Measurements from ENCODE around the gene IL20RB.
"Not testable (repeated sequence)": the region's sequence is repeated elsewhere in the genome, so short reads cannot be mapped to it uniquely, and the experiment has no call there.

Gene IL20RB

GRCh38 chr3:136984837-136985236 is 27.1 kb downstream of the IL20RB start:
- H3K9me3 ChIP-seq (ENCODE audit: control insufficient read depth, insufficient read depth, low read length): no peaks in the 10 kb centered on the region
- H3K36me3 ChIP-seq (ENCODE audit: insufficient read depth, low read length): peaks cover 7% of the 10 kb centered on the region
- H3K4me1 ChIP-seq (ENCODE audit: insufficient read depth, low read length): no peaks in the 10 kb centered on the region
- no peak overlapping the region for H3K9ac ChIP-seq (ENCODE audit: low read depth, low read length)

- H3K9me3 ChIP-seq (ENCODE audit: control insufficient read depth, insufficient read depth, low read length); H3K9ac ChIP-seq (ENCODE audit: low read depth, low read length); H3K36me3 ChIP-seq (ENCODE audit: insufficient read depth, low read length); H3K4me1 ChIP-seq (ENCODE audit: insufficient read depth, low read length): not testable (repeated sequence)
Observed at GRCh38 chr3:136987398-136987980, 29.7 kb downstream of the IL20RB start.

GRCh38 chr3:136988651-136989050 is 30.9 kb downstream of the IL20RB start:
- Histone ChIP-seq H3K36me3 (ENCODE audit: insufficient read depth, low read length) (peaks cover 5% of the 10 kb centered on the region; the same call in 1 of the 2 replicates), H3K4me1 (ENCODE audit: insufficient read depth, low read length) (no peaks in the 10 kb centered on the region), H3K9ac (ENCODE audit: low read depth, low read length) (no peak overlapping the region), H3K9me3 (ENCODE audit: control insufficient read depth, insufficient read depth, low read length) (no peaks in the 10 kb centered on the region)

GRCh38 chr3:136989781-136990524 is 32.2 kb downstream of the IL20RB start:
- Histone ChIP-seq H3K9me3 (ENCODE audit: control insufficient read depth, insufficient read depth, low read length) (no peaks in the 10 kb centered on the region), H3K9ac (ENCODE audit: low read depth, low read length) (no peak overlapping the region), H3K4me1 (ENCODE audit: insufficient read depth, low read length) (no peaks in the 10 kb centered on the region), H3K36me3 (ENCODE audit: insufficient read depth, low read length) (no peaks in the 10 kb centered on the region; the same call in 1 of the 2 replicates)

- Histone ChIP-seq H3K9me3 (ENCODE audit: control insufficient read depth, insufficient read depth, low read length) (no peaks in the 10 kb centered on the region), H3K36me3 (ENCODE audit: insufficient read depth, low read length) (no peaks in the 10 kb centered on the region; the same call in 1 of the 2 replicates), H3K4me1 (ENCODE audit: insufficient read depth, low read length) (no peaks in the 10 kb centered on the region), H3K9ac (ENCODE audit: low read depth, low read length) (no peak overlapping the region)
Observed at GRCh38 chr3:136990826-136991225, 33.0 kb downstream of the IL20RB start.

- H3K9ac ChIP-seq (ENCODE audit: low read depth, low read length): no peak overlapping the region
- H3K4me1 ChIP-seq (ENCODE audit: insufficient read depth, low read length): no peaks in the 10 kb centered on the region
- no peaks in the 10 kb centered on the region; the same call in 1 of the 2 replicates for H3K36me3 ChIP-seq (ENCODE audit: insufficient read depth, low read length)
- H3K9me3 ChIP-seq (ENCODE audit: control insufficient read depth, insufficient read depth, low read length): no peaks in the 10 kb centered on the region
Observed at GRCh38 chr3:136992115-136992514, 34.3 kb downstream of the IL20RB start.

- Histone ChIP-seq H3K9ac (ENCODE audit: low read depth, low read length) (no peak overlapping the region), H3K4me1 (ENCODE audit: insufficient read depth, low read length) (no peaks in the 10 kb centered on the region), H3K9me3 (ENCODE audit: control insufficient read depth, insufficient read depth, low read length) (no peaks in the 10 kb centered on the region), H3K36me3 (ENCODE audit: insufficient read depth, low read length) (no peaks in the 10 kb centered on the region)
Observed at GRCh38 chr3:136994772-136995516, 37.2 kb downstream of the IL20RB start.

GRCh38 chr3:136995652-136996051 is 37.9 kb downstream of the IL20RB start:
- H3K9ac ChIP-seq (ENCODE audit: low read depth, low read length): no peak overlapping the region
- no peaks in the 10 kb centered on the region for H3K36me3 ChIP-seq (ENCODE audit: insufficient read depth, low read length)
- H3K9me3 ChIP-seq (ENCODE audit: control insufficient read depth, insufficient read depth, low read length): no peaks in the 10 kb centered on the region
- no peaks in the 10 kb centered on the region for H3K4me1 ChIP-seq (ENCODE audit: insufficient read depth, low read length)

GRCh38 chr3:137000039-137000438 is 42.3 kb downstream of the IL20RB start:
- H3K9ac ChIP-seq (ENCODE audit: low read depth, low read length): no peak overlapping the region
- H3K9me3 ChIP-seq (ENCODE audit: control insufficient read depth, insufficient read depth, low read length): no peaks in the 10 kb centered on the region
- H3K36me3 ChIP-seq (ENCODE audit: insufficient read depth, low read length): no peaks in the 10 kb centered on the region; the same call in 1 of the 2 replicates
- H3K4me1 ChIP-seq (ENCODE audit: insufficient read depth, low read length): no peaks in the 10 kb centered on the region

- not testable (repeated sequence) for H3K4me1 ChIP-seq (ENCODE audit: insufficient read depth, low read length); H3K9ac ChIP-seq (ENCODE audit: low read depth, low read length); H3K9me3 ChIP-seq (ENCODE audit: control insufficient read depth, insufficient read depth, low read length); H3K36me3 ChIP-seq (ENCODE audit: insufficient read depth, low read length)
Observed at GRCh38 chr3:137007376-137007775, 49.6 kb downstream of the IL20RB start.

- no peaks in the 10 kb centered on the region for H3K36me3 ChIP-seq (ENCODE audit: insufficient read depth, low read length)
- H3K4me1 ChIP-seq (ENCODE audit: insufficient read depth, low read length): no peaks in the 10 kb centered on the region
- H3K9me3 ChIP-seq (ENCODE audit: control insufficient read depth, insufficient read depth, low read length): no peaks in the 10 kb centered on the region
- H3K9ac ChIP-seq (ENCODE audit: low read depth, low read length): no peak overlapping the region
Observed at GRCh38 chr3:137008131-137008530, 50.3 kb downstream of the IL20RB start.

GRCh38 chr3:137008976-137009375 is 51.2 kb downstream of the IL20RB start:
- Histone ChIP-seq H3K9me3 (ENCODE audit: control insufficient read depth, insufficient read depth, low read length) (no peaks in the 10 kb centered on the region), H3K4me1 (ENCODE audit: insufficient read depth, low read length) (peaks cover 3% of the 10 kb centered on the region; the same call in 1 of the 2 replicates), H3K36me3 (ENCODE audit: insufficient read depth, low read length) (no peaks in the 10 kb centered on the region), H3K9ac (ENCODE audit: low read depth, low read length) (no peak overlapping the region)

- Histone ChIP-seq H3K9me3 (ENCODE audit: control insufficient read depth, insufficient read depth, low read length) (no peaks in the 10 kb centered on the region), H3K4me1 (ENCODE audit: insufficient read depth, low read length) (peaks cover 3% of the 10 kb centered on the region; the same call in 1 of the 2 replicates), H3K9ac (ENCODE audit: low read depth, low read length) (no peak overlapping the region), H3K36me3 (ENCODE audit: insufficient read depth, low read length) (no peaks in the 10 kb centered on the region)
Observed at GRCh38 chr3:137010137-137010536, 52.4 kb downstream of the IL20RB start.

- Histone ChIP-seq H3K36me3 (ENCODE audit: insufficient read depth, low read length) (no peaks in the 10 kb centered on the region), H3K4me1 (ENCODE audit: insufficient read depth, low read length) (peaks cover 3% of the 10 kb centered on the region; the same call in 1 of the 2 replicates), H3K9me3 (ENCODE audit: control insufficient read depth, insufficient read depth, low read length) (no peaks in the 10 kb centered on the region), H3K9ac (ENCODE audit: low read depth, low read length) (no peak overlapping the region)
Observed at GRCh38 chr3:137011153-137011552, 53.4 kb downstream of the IL20RB start.
